Left ventricle myocardium inferior (tissue), 1 donor: ENCODE measurements around the gene TYSND1. TPM values are rescaled to one million over a fixed set of nuclear protein-coding genes. Genes with fewer than 3 reads are reported as not detected.

Experiments
- DNase-seq: peaks from one replicate; pipeline ENCODE4 v3.0.0-alpha.2; 2020
- H3K27ac ChIP-seq: fragments of 200-600 bp; replicated peaks from 2 replicates; pipeline ENCODE4 v1.8.0; 2021
- H3K27me3 ChIP-seq: fragments of 200-600 bp; 2 replicates; pipeline ENCODE4 v1.8.0; 2021; ENCODE audit warnings: low read depth
- H3K36me3 ChIP-seq: fragments of 200-600 bp; 2 replicates; pipeline ENCODE4 v1.8.0; 2021
- H3K4me1 ChIP-seq: fragments of 200-600 bp; 2 replicates; pipeline ENCODE4 v1.8.0; 2021
- H3K4me3 ChIP-seq: fragments of 200-600 bp; 2 replicates; pipeline ENCODE4 v1.8.0; 2021; ENCODE audit warnings: mild to moderate bottlenecking, moderate library complexity
- H3K9me3 ChIP-seq: fragments of 200-600 bp; replicated peaks from 2 replicates; pipeline ENCODE4 v1.8.0; 2021
- intact Hi-C: fragments of 100-400 bp; cut with micrococcal nuclease; formaldehyde crosslinking; loops from one replicate; pipeline ENCODE4 v1.11.0; 2022
- total RNA-seq: library from RNA; stranded (reverse); fragmentation: NEBNext Ultra II Directional; extraction: Animal tissue kit (Norgen Biotek cat#: 25700); gene quantifications from one replicate; pipeline ENCODE4 v1.2.1, GENCODE V29; 2021
- TF ChIP-seq, protein P1 (sequence below): fragments of 200-600 bp; IDR thresholded peaks from 2 replicates; pipeline ENCODE4 v1.8.0; 2021; ENCODE audit warnings: antibody characterized with exemption, mild to moderate bottlenecking, borderline replicate concordance
- donor health status: DM: no; HTN: yes; CAD: no; lungs with severe emphysema.

The TYSND1 gene
- total RNA-seq, 1 donor from 2014 or later = 6.4 TPM

DNA sequence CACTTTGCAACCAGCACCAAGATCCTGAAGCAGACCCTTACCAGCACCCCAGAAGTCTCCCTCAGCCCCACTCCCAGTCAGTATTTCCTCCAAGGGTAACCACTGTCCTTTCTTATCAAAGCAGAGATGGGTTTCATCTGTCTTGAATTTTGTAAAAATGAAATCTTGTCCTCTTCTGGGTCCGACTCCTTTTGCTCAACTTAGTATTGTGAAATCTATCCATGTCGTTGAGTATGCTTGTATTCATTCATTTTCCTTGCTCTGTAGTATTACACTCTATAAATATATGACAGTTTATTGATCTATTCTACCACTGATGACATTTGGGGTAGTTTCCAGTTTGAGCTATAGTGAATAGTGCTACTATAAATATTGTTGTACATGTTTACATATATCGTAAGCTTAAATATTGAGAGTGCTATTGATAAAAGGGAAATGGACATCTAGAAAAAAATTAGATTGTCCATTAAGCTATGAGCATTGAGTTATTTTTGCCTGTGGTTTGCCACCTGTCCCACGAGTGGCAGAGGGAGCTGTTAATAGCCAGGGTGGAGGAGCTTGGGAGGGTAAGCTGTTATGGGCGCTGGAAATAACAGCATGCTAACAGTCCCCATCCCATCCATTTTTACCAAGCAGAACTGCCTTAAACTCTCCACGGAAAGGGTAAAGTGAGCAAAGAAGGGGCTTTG, 50.3 kb downstream of the TYSND1 start:
- TF ChIP-seq, protein P1, sequence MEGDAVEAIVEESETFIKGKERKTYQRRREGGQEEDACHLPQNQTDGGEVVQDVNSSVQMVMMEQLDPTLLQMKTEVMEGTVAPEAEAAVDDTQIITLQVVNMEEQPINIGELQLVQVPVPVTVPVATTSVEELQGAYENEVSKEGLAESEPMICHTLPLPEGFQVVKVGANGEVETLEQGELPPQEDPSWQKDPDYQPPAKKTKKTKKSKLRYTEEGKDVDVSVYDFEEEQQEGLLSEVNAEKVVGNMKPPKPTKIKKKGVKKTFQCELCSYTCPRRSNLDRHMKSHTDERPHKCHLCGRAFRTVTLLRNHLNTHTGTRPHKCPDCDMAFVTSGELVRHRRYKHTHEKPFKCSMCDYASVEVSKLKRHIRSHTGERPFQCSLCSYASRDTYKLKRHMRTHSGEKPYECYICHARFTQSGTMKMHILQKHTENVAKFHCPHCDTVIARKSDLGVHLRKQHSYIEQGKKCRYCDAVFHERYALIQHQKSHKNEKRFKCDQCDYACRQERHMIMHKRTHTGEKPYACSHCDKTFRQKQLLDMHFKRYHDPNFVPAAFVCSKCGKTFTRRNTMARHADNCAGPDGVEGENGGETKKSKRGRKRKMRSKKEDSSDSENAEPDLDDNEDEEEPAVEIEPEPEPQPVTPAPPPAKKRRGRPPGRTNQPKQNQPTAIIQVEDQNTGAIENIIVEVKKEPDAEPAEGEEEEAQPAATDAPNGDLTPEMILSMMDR = no peak
- no peaks in the 10 kb centered on the region for H3K4me1 ChIP-seq
- intact Hi-C loops = no loop called here
- DNase-seq = no peak
- no peak overlapping the region for H3K4me3 ChIP-seq
- H3K27ac ChIP-seq = no peak overlapping the region
- H3K27me3 ChIP-seq = no peaks in the 10 kb centered on the region
- no peaks in the 10 kb centered on the region for H3K9me3 ChIP-seq
- peaks cover 71% of the 10 kb centered on the region for H3K36me3 ChIP-seq

DNA sequence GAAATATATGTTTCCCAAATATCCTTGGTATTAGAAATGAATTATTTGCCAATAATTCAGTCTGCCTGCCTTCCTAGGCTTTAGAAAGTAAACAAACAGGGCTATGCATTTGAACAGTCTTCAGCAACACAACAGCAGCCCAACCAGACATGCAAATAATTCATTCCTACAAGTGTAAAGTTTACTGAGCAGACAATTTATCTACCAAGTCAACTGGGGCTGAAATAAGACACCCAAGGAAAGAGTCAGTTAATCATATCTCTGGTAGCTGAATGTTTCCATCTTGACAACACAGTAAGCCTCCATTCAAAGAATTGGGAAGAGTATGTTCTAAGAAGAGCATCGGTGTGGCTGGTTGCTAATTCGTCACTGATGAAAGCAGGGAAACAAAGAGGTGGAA, 52.2 kb downstream of the TYSND1 start:
- DNase-seq = no peak
- intact Hi-C loops = no loop called here
- Histone ChIP-seq H3K36me3 (peaks cover 67% of the 10 kb centered on the region), H3K4me1 (no peaks in the 10 kb centered on the region), H3K27me3 (no peaks in the 10 kb centered on the region), H3K27ac (no peak overlapping the region), H3K9me3 (no peaks in the 10 kb centered on the region), H3K4me3 (no peak overlapping the region)
- TF ChIP-seq, protein P1 = no peak

DNA sequence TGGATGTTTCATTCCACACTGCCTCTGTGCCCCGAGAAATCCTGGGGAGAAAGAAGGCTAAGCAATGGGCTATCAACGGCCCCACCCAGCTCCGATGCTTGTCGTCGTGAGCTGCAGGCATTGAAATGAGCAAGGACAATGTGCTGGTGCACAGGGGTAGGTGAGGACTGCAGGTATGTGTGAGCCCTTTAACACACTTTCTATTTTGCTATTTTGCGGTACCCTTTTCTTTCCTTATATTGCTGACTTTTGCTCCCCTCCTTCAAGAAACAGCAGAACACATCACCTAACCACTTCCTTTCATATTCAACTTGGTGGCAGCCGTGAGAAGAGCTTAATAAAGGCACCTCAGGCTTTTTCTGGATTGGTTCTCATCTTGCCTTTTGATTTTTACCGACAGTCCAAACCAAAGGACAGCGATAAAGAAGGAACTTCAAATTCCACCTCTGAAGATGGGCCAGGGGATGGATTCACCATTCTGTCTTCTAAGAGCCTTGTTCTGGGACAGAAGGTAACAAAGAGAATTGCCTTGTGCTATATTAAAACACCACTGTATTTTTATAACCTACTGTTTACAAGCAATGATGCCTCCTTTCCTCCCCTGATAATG, 53.1 kb downstream of the TYSND1 start:
- Histone ChIP-seq H3K9me3 (no peaks in the 10 kb centered on the region), H3K27me3 (no peaks in the 10 kb centered on the region), H3K4me1 (no peaks in the 10 kb centered on the region), H3K27ac (no peak overlapping the region), H3K4me3 (no peak overlapping the region), H3K36me3 (peaks cover 60% of the 10 kb centered on the region)
- DNase-seq = no peak
- TF ChIP-seq, protein P1 = no peak
- intact Hi-C loops = no loop called here

DNA sequence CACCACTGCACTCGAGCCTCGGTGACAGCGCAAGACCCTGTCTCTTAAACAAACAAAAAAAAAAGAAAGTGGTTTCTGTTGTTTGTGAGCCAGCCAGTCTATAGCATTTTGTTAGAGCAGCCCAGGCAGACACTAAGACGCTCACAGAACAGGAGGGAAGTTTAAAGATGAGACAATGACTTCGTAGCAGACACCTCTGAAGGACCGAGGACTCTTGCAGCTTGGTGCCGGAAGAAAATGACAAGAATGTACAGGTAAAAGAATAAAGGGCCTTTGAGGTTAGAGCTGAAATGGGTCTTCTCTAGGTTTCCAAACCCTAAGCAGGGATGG, 54.1 kb downstream of the TYSND1 start:
- Histone ChIP-seq H3K27ac (no peak overlapping the region), H3K4me1 (no peaks in the 10 kb centered on the region), H3K36me3 (peaks cover 60% of the 10 kb centered on the region), H3K4me3 (no peak overlapping the region), H3K9me3 (no peaks in the 10 kb centered on the region), H3K27me3 (no peaks in the 10 kb centered on the region)
- DNase-seq = no peak
- intact Hi-C loops = no loop called here
- TF ChIP-seq, protein P1 = no peak

DNA sequence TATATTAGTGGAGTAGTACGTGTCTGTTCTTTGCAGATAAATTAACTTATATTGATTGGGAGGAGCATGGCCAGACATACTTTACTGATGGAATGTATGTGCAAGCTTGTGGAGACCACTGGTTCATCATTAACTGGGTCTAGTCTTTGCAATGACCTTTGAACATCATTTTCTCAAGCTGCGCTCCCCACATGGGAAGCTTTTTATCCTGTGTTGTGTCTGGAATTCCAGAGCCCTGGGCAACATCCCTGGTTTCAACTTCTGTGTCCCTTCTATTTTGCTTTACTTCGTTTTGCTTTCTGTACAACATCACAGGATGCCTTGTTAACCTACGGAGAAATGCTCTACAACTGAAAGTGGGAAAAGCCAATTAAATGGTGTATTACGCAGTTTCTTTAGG, 55.5 kb downstream of the TYSND1 start:
- no peak for DNase-seq
- no peak overlapping the region for H3K27ac ChIP-seq
- TF ChIP-seq, protein P1 = no peak
- H3K4me1 ChIP-seq = no peaks in the 10 kb centered on the region
- H3K4me3 ChIP-seq = no peak overlapping the region
- peaks cover 48% of the 10 kb centered on the region for H3K36me3 ChIP-seq
- no peaks in the 10 kb centered on the region for H3K9me3 ChIP-seq
- H3K27me3 ChIP-seq = no peaks in the 10 kb centered on the region
- intact Hi-C loops = no loop called here
